OCI-LY1 (cell line): ENCODE measurements around the gene ABCC9.

Experiments
- H2AFZ ChIP-seq: fragments of 200-600 bp; sonication (generic), shearing (Covaris generic); 2 replicates; pipeline ENCODE4 v1.6.0; 2014; ENCODE audit warnings: antibody characterized with exemption, mild to moderate bottlenecking, low read length
- H3F3A ChIP-seq: fragments of 200-600 bp; sonication (generic), shearing (Covaris generic); 2 replicates; pipeline ENCODE4 v1.6.0; 2014; ENCODE audit warnings: mild to moderate bottlenecking, antibody characterized with exemption, low read length, moderate library complexity; ENCODE audit not compliant: insufficient read depth
- H3K27ac ChIP-seq: fragments of 200-600 bp; sonication (generic); 2 replicates; pipeline ENCODE4 v1.5.1; 2014; ENCODE audit warnings: low read length, mixed run types, mild to moderate bottlenecking, low read depth; ENCODE audit not compliant: poor library complexity, severe bottlenecking
- H3K27me3 ChIP-seq: fragments of 200-600 bp; sonication (generic); 2 replicates; pipeline ENCODE4 v1.6.0; 2014; ENCODE audit warnings: antibody characterized with exemption, mild to moderate bottlenecking, low read length, moderate library complexity; ENCODE audit not compliant: insufficient read depth
- H3K36me3 ChIP-seq: fragments of 200-600 bp; sonication (generic); 2 replicates; pipeline ENCODE4 v1.6.1; 2014; ENCODE audit warnings: mild to moderate bottlenecking, antibody characterized with exemption, low read length, moderate library complexity, mixed read lengths; ENCODE audit not compliant: insufficient read depth
- H3K4me1 ChIP-seq: fragments of 200-600 bp; sonication (generic); 2 replicates; pipeline ENCODE4 v1.5.1; 2014; ENCODE audit warnings: mild to moderate bottlenecking, low read length, moderate library complexity; ENCODE audit not compliant: insufficient read depth, severe bottlenecking
- H3K4me2 ChIP-seq: fragments of 200-600 bp; sonication (generic), shearing (Covaris generic); 2 replicates; pipeline ENCODE4 v1.6.1; 2014; ENCODE audit warnings: low read length
- H3K4me3 ChIP-seq: fragments of 200-600 bp; sonication (generic); 2 replicates; pipeline ENCODE4 v1.5.1; 2014; ENCODE audit warnings: low read length, low read depth, mild to moderate bottlenecking, mixed read lengths; ENCODE audit not compliant: poor library complexity, severe bottlenecking
- H3K79me2 ChIP-seq: fragments of 200-600 bp; shearing (Covaris generic); 2 replicates; pipeline ENCODE4 v1.6.1; 2016; ENCODE audit warnings: mixed run types, low read length, mixed read lengths; ENCODE audit not compliant: insufficient read depth
- H3K9ac ChIP-seq: fragments of 200-600 bp; sonication (generic), shearing (Covaris generic); 2 replicates; pipeline ENCODE4 v1.6.1; 2014; ENCODE audit warnings: mild to moderate bottlenecking, low read length, mixed read lengths
- H3K9me2 ChIP-seq: fragments of 200-600 bp; sonication (generic), shearing (Covaris generic); 2 replicates; pipeline ENCODE4 v1.6.1; 2014; ENCODE audit warnings: low read depth, mild to moderate bottlenecking, low read length, mixed read lengths
- H3K9me3 ChIP-seq: fragments of 200-600 bp; shearing (Covaris generic); 2 replicates; pipeline ENCODE4 v1.6.1; 2014; ENCODE audit warnings: low read length, mixed read lengths
- H4K20me1 ChIP-seq: fragments of 200-600 bp; sonication (generic), shearing (Covaris generic); 2 replicates; pipeline ENCODE4 v1.6.0; 2016; ENCODE audit warnings: mild to moderate bottlenecking, low read length; ENCODE audit not compliant: insufficient read depth
- CTCF ChIP-seq: fragments of 200-600 bp; sonication (generic), shearing (Covaris generic); IDR thresholded peaks from 2 replicates; pipeline ENCODE4 v1.5.1; 2017; ENCODE audit warnings: mild to moderate bottlenecking, antibody characterized with exemption, low read length, moderate library complexity, mixed read lengths
- EZH2 ChIP-seq: fragments of 200-600 bp; sonication (generic), shearing (Covaris generic); IDR thresholded peaks from 2 replicates; pipeline ENCODE4 v1.8.0; 2017; ENCODE audit warnings: borderline replicate concordance, mixed run types, mild to moderate bottlenecking, antibody characterized with exemption, low read length, moderate library complexity, mixed read lengths

ABCC9 gene

DNA sequence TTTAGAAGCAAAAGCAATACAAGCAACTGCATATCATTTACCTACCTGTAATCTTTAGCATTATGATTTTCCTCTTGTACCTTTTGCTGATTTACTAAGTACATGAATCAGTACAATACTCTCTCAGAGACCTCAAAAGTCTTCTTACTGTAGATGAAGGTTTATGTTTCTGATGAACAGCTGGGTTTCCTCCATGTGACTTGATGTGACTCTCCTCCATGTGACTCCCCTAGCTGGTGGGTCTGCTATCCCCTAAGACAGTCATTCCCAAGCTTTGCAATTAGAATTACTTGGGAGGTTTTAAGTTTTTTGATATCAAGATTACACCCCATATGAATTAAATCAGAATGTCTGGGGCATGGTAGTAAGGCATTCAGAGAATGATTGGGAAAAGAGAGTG is 32.0 kb upstream of the ABCC9 start:
- H2AFZ ChIP-seq = no peak overlapping the region
- no peaks in the 10 kb centered on the region for H4K20me1 ChIP-seq
- no peak overlapping the region for H3K4me2 ChIP-seq
- TF ChIP-seq EZH2 (no peak), CTCF (no peak)
- no peaks in the 10 kb centered on the region for H3K79me2 ChIP-seq
- no peaks in the 10 kb centered on the region for H3K9me3 ChIP-seq
- no peak overlapping the region for H3K4me3 ChIP-seq
- H3K27ac ChIP-seq = no peak overlapping the region
- H3K27me3 ChIP-seq = no peaks in the 10 kb centered on the region
- H3K4me1 ChIP-seq = no peaks in the 10 kb centered on the region
- H3K36me3 ChIP-seq = no peaks in the 10 kb centered on the region
- H3F3A ChIP-seq = no peaks in the 10 kb centered on the region
- no peak overlapping the region for H3K9ac ChIP-seq
- H3K9me2 ChIP-seq = no peaks in the 10 kb centered on the region

DNA sequence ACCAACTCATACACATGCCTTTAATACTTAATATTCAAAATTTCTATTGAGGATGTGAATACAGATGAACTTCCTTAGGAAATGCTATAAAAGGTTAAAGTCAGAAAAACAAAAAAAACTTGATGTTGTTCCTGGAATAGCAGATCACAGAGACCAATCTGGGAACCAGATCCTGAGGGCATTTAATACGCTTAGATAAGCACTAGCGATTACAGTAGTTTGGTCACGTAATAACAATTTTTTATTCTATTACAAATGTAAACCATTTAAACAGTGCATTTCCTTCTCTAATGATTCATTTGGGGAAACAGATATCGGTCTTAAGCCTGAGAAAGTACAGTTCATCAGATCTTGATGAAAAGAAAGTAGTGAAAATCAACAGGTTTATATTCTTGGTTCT is 30.8 kb upstream of the ABCC9 start:
- Histone ChIP-seq H3K4me3 (no peak overlapping the region), H3K9me3 (no peaks in the 10 kb centered on the region), H3K36me3 (no peaks in the 10 kb centered on the region), H3K27ac (no peak overlapping the region), H3K4me2 (no peak overlapping the region), H4K20me1 (no peaks in the 10 kb centered on the region), H3F3A (no peaks in the 10 kb centered on the region), H3K9ac (no peak overlapping the region), H3K9me2 (no peaks in the 10 kb centered on the region), H3K4me1 (no peaks in the 10 kb centered on the region), H3K79me2 (no peaks in the 10 kb centered on the region), H2AFZ (no peak overlapping the region), H3K27me3 (no peaks in the 10 kb centered on the region)
- TF ChIP-seq CTCF (no peak), EZH2 (no peak)

- Histone ChIP-seq H3K4me2 (no peak overlapping the region), H3K9ac (no peak overlapping the region), H3K36me3 (no peaks in the 10 kb centered on the region), H3K4me3 (no peak overlapping the region), H3K79me2 (no peaks in the 10 kb centered on the region), H4K20me1 (no peaks in the 10 kb centered on the region), H3K27ac (no peak overlapping the region), H3K9me3 (no peaks in the 10 kb centered on the region), H3K4me1 (no peaks in the 10 kb centered on the region), H3K9me2 (no peaks in the 10 kb centered on the region), H2AFZ (no peak overlapping the region), H3F3A (no peaks in the 10 kb centered on the region), H3K27me3 (no peaks in the 10 kb centered on the region)
- TF ChIP-seq EZH2 = no peak
- TF ChIP-seq CTCF = no peak
Measured at GRCh38 chr12:21971344-21971743, 30.1 kb upstream of the ABCC9 start.
